KMS-11 (cell line): ENCODE results near the gene HACD2.

Experiments
- H2AFZ ChIP-seq: fragments of 200-600 bp; sonication (generic); 2 replicates; pipeline ENCODE4 v1.6.1; 2016; ENCODE audit warnings: antibody characterized with exemption, mixed run types, low read depth
- H3K27ac ChIP-seq: fragments of 200-600 bp; sonication (generic); 2 replicates; pipeline ENCODE4 v1.6.1; 2016; ENCODE audit warnings: mild to moderate bottlenecking, mixed run types
- H3K27me3 ChIP-seq: fragments of 200-600 bp; sonication (generic); 2 replicates; pipeline ENCODE4 v1.6.1; 2017; ENCODE audit warnings: mild to moderate bottlenecking, low read depth, mixed run types, moderate library complexity; ENCODE audit not compliant: insufficient read depth
- H3K36me3 ChIP-seq: fragments of 200-600 bp; sonication (generic); 2 replicates; pipeline ENCODE4 v1.6.1; 2017; ENCODE audit warnings: mild to moderate bottlenecking, mixed run types; ENCODE audit not compliant: insufficient read depth
- H3K4me1 ChIP-seq: fragments of 200-600 bp; sonication (generic); 2 replicates; pipeline ENCODE4 v1.6.1; 2016; ENCODE audit warnings: mild to moderate bottlenecking, low read depth, mixed run types; ENCODE audit not compliant: poor library complexity, severe bottlenecking
- H3K4me2 ChIP-seq: fragments of 200-600 bp; sonication (generic); 2 replicates; pipeline ENCODE4 v1.7.0; 2016; ENCODE audit warnings: mild to moderate bottlenecking, mixed run types
- H3K4me3 ChIP-seq: fragments of 200-600 bp; sonication (generic); IDR thresholded peaks from 2 replicates; pipeline ENCODE4 v1.6.1; 2017; ENCODE audit warnings: low read depth, low read length, mixed read lengths; ENCODE audit not compliant: insufficient read depth
- H3K79me2 ChIP-seq: fragments of 200-600 bp; sonication (generic); 2 replicates; pipeline ENCODE4 v1.6.1; 2016; ENCODE audit warnings: low read depth, mixed run types; ENCODE audit not compliant: insufficient read depth
- H3K9ac ChIP-seq: fragments of 200-600 bp; sonication (generic); 2 replicates; pipeline ENCODE4 v1.6.1; 2016; ENCODE audit warnings: mild to moderate bottlenecking, mixed run types
- H4K20me1 ChIP-seq: fragments of 200-600 bp; sonication (generic); 2 replicates; pipeline ENCODE4 v1.6.1; 2016; ENCODE audit warnings: mild to moderate bottlenecking, mixed run types; ENCODE audit not compliant: insufficient read depth
- CTCF ChIP-seq: fragments of 200-600 bp; sonication (generic); conservative IDR thresholded peaks from 2 replicates; pipeline ENCODE4 v1.6.1; 2017; ENCODE audit warnings: low read depth, mild to moderate bottlenecking, antibody characterized with exemption, low read length, moderate library complexity, mixed read lengths

HACD2 gene

GRCh38 chr3:123464211-123464610 is 120.6 kb downstream of the HACD2 start:
- H3K27me3 ChIP-seq, result no peaks in the 10 kb centered on the region
- no peaks in the 10 kb centered on the region for H4K20me1 ChIP-seq
- H3K4me1 ChIP-seq, result no peaks in the 10 kb centered on the region
- H3K4me2 ChIP-seq, result no peak overlapping the region
- no peak for TF ChIP-seq CTCF
- H3K36me3 ChIP-seq, result no peaks in the 10 kb centered on the region
- H3K9ac ChIP-seq, result no peak overlapping the region
- no peaks in the 10 kb centered on the region for H3K79me2 ChIP-seq
- no peak overlapping the region for H3K4me3 ChIP-seq
- H2AFZ ChIP-seq, result no peak overlapping the region
- H3K27ac ChIP-seq, result no peak overlapping the region

- Histone ChIP-seq H3K27me3 (no peaks in the 10 kb centered on the region), H3K27ac (no peak overlapping the region), H3K4me2 (no peak overlapping the region), H3K4me1 (no peaks in the 10 kb centered on the region), H3K4me3 (no peak overlapping the region), H3K36me3 (no peaks in the 10 kb centered on the region), H2AFZ (no peak overlapping the region), H4K20me1 (no peaks in the 10 kb centered on the region), H3K79me2 (no peaks in the 10 kb centered on the region), H3K9ac (no peak overlapping the region)
- no peak for TF ChIP-seq CTCF
Observed at GRCh38 chr3:123459862-123460261, 125.0 kb downstream of the HACD2 start.

- no peak for TF ChIP-seq CTCF
- no peak overlapping the region for H3K4me3 ChIP-seq
- no peak overlapping the region for H3K27ac ChIP-seq
- no peaks in the 10 kb centered on the region for H3K4me1 ChIP-seq
- H2AFZ ChIP-seq, result no peak overlapping the region
- no peaks in the 10 kb centered on the region for H3K36me3 ChIP-seq
- no peak overlapping the region for H3K4me2 ChIP-seq
- H3K9ac ChIP-seq, result no peak overlapping the region
- H3K27me3 ChIP-seq, result no peaks in the 10 kb centered on the region
- H3K79me2 ChIP-seq, result no peaks in the 10 kb centered on the region
- no peaks in the 10 kb centered on the region for H4K20me1 ChIP-seq
Observed at GRCh38 chr3:123458255-123458654, 126.6 kb downstream of the HACD2 start.

- TF ChIP-seq CTCF, result no peak
- Histone ChIP-seq H3K9ac (no peak overlapping the region), H3K79me2 (no peaks in the 10 kb centered on the region), H2AFZ (no peak overlapping the region), H3K4me2 (no peak overlapping the region), H3K27ac (no peak overlapping the region), H3K27me3 (no peaks in the 10 kb centered on the region), H3K4me1 (no peaks in the 10 kb centered on the region), H4K20me1 (no peaks in the 10 kb centered on the region), H3K36me3 (no peaks in the 10 kb centered on the region), H3K4me3 (no peak overlapping the region)
Observed at GRCh38 chr3:123457841-123458240, 127.0 kb downstream of the HACD2 start.

- Histone ChIP-seq H3K79me2 (no peaks in the 10 kb centered on the region), H3K27ac (no peak overlapping the region), H3K9ac (no peak overlapping the region), H2AFZ (no peak overlapping the region), H3K4me1 (no peaks in the 10 kb centered on the region), H3K36me3 (no peaks in the 10 kb centered on the region), H3K4me3 (no peak overlapping the region), H4K20me1 (no peaks in the 10 kb centered on the region), H3K27me3 (no peaks in the 10 kb centered on the region), H3K4me2 (no peak overlapping the region)
- TF ChIP-seq CTCF, result no peak
Observed at GRCh38 chr3:123453675-123454074, 131.2 kb downstream of the HACD2 start.
